Neural progenitor cell (in vitro differentiated cells): Measurements from ENCODE around the gene POLR2E.

Experiments used
- EZH2 ChIP-seq: fragments of 200-600 bp; sonication (generic); IDR thresholded peaks from 2 replicates; pipeline ENCODE4 v1.6.1; 2017; ENCODE audit warnings: antibody characterized with exemption, mild to moderate bottlenecking, moderate library complexity
- EZH2phosphoT487 ChIP-seq: fragments of 200-600 bp; sonication (generic); IDR thresholded peaks from 2 replicates; pipeline ENCODE4 v1.6.1; 2017; ENCODE audit warnings: antibody characterized with exemption
- TF ChIP-seq, protein P1 (sequence below): fragments of 200-600 bp; sonication (generic); IDR thresholded peaks from 2 replicates; pipeline ENCODE4 v1.5.1; 2017; ENCODE audit warnings: antibody characterized with exemption, mild to moderate bottlenecking

DNA sequence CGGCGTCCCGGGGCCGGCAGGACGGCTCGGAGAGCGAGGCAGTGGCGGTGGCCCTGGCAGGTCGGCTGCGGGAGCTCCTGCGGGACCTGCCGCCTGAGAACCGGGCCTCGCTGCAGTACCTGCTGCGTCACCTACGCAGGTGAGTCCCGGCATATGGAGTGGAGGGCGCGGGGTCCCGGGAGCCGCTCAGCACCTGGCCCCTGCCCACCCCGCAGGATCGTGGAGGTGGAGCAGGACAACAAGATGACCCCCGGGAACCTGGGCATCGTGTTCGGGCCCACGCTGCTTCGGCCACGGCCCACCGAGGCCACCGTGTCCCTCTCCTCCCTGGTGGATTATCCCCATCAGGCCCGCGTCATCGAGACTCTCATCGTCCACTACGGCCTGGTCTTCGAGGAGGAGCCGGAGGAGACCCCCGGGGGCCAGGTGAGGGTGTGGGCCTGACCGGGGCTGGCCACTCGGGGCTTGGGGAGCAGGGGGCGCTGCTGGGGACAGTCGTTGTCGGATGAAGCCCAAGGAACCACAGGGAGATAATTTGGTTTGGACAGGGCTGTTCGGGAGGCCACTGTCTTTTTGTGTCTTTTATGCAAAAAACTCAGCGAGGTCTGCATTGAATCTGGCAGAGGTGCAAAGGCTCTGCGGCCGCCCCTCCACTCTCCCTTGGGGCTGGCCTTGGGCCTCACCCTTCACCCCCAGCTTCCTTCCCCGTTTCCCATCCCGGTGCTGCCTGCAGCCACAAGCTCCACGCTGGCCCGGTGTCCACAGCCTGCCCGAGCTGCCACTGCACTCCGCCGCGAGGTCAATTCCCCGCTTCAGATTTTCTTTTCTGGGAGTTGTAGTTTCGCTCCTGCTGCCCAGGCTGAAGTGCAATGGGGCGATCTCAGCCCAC is 12.0 kb downstream of the POLR2E start:
- TF ChIP-seq, protein P1, sequence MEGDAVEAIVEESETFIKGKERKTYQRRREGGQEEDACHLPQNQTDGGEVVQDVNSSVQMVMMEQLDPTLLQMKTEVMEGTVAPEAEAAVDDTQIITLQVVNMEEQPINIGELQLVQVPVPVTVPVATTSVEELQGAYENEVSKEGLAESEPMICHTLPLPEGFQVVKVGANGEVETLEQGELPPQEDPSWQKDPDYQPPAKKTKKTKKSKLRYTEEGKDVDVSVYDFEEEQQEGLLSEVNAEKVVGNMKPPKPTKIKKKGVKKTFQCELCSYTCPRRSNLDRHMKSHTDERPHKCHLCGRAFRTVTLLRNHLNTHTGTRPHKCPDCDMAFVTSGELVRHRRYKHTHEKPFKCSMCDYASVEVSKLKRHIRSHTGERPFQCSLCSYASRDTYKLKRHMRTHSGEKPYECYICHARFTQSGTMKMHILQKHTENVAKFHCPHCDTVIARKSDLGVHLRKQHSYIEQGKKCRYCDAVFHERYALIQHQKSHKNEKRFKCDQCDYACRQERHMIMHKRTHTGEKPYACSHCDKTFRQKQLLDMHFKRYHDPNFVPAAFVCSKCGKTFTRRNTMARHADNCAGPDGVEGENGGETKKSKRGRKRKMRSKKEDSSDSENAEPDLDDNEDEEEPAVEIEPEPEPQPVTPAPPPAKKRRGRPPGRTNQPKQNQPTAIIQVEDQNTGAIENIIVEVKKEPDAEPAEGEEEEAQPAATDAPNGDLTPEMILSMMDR = no peak
- TF ChIP-seq EZH2 (no peak), EZH2phosphoT487 (no peak)
